Mesothelial cell of epicardium (in vitro differentiated cells): Measurements from ENCODE around the gene ADPRH. TPM values are rescaled to one million over a fixed set of nuclear protein-coding genes. Genes with fewer than 3 reads are reported as not detected.

ENCODE experiments used
- DNase-seq, 2 experiments: peaks; one replicate each; pipeline ENCODE4 v3.0.0; 2021; ENCODE audit warnings: low spot score in 2 of 2; ENCODE audit not compliant: unreplicated experiment in 2 of 2
- H3K27ac Mint-ChIP-seq: 2 replicates; pipeline ENCODE4 v1.8.0; 2021; ENCODE audit warnings: mixed read lengths
- H3K27me3 Mint-ChIP-seq: 2 replicates; pipeline ENCODE4 v1.8.0; 2021; ENCODE audit warnings: low read depth, mixed read lengths
- H3K36me3 Mint-ChIP-seq: 2 replicates; pipeline ENCODE4 v1.8.0; 2021; ENCODE audit warnings: mixed read lengths
- H3K4me1 Mint-ChIP-seq: 2 replicates; pipeline ENCODE4 v1.8.0; 2021; ENCODE audit warnings: mixed read lengths
- H3K4me3 Mint-ChIP-seq: 2 replicates; pipeline ENCODE4 v1.8.0; 2021; ENCODE audit warnings: mild to moderate bottlenecking, moderate library complexity, mixed read lengths
- H3K9me3 Mint-ChIP-seq: 2 replicates; pipeline ENCODE4 v1.8.0; 2021; ENCODE audit warnings: mixed read lengths
- CTCF ChIP-seq: fragments of 200-600 bp; sonication (generic); IDR thresholded peaks from one replicate; pipeline ENCODE4 v1.5.0; 2021; ENCODE audit warnings: antibody characterized with exemption; ENCODE audit not compliant: unreplicated experiment
- total RNA-seq: library from RNA; stranded (reverse); gene quantifications from 3 replicates; pipeline ENCODE4 v1.2.1, GENCODE V29; 2021

Gene ADPRH
- total RNA-seq, 1 donor from 2014 or later: 1.9 TPM

DNA sequence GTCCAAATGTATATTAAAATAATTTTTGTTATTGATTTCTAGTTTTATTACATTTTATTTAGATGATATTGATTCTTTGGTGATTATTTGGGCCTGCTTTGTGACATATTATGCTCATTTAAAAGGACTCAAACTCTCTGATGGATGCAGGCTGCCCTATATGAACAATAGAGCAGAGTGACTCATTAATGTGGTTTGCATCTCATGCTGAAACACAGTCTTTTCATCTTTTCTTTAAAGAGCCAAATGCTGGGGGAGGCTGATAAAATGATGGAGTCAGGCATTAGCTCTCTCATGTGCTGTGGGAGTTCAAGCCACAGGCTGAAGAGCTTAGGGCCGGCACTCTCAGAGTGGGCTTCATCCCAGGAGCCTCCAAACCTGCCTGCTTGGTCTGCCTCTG is 25.6 kb downstream of the ADPRH start:
- H3K9me3 Mint-ChIP-seq: no peaks in the 10 kb centered on the region
- DNase-seq: no peak
- no peaks in the 10 kb centered on the region for H3K27me3 Mint-ChIP-seq
- H3K4me1 Mint-ChIP-seq: peaks cover 18% of the 10 kb centered on the region
- no peak overlapping the region for H3K4me3 Mint-ChIP-seq
- no peak overlapping the region for H3K27ac Mint-ChIP-seq
- TF ChIP-seq CTCF: no peak
- no peaks in the 10 kb centered on the region for H3K36me3 Mint-ChIP-seq

DNA sequence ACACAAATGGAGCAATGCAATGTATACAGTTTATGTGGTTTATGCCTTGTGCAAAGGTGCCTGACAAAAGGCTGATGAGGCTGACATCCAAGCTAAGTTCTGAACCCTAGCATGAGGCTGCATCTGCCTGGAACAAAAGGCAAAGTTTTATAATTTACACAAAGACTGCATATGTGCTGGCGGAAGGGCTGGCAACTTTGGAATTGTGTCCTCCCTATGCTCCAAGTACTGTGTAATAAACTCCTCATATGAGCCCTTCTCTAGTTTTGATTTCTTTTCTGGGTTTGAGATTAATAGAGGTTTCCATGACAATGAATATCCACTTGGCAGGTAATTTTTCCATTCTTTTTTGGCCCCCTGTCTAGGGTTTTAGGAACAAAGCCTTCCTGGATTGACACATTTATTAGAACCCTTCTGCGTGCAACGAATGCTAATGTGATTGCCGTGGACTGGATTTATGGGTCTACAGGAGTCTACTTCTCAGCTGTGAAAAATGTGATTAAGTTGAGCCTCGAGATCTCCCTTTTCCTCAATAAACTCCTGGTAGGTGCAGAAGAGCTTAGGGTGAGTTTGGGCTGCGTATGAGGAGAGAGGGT is 29.2 kb downstream of the ADPRH start:
- no peak for DNase-seq
- Mint-ChIP-seq H3K9me3 (peaks cover 4% of the 10 kb centered on the region), H3K36me3 (no peaks in the 10 kb centered on the region), H3K27ac (no peak overlapping the region), H3K4me1 (peaks cover 4% of the 10 kb centered on the region), H3K4me3 (no peak overlapping the region), H3K27me3 (no peaks in the 10 kb centered on the region)
- no peak for TF ChIP-seq CTCF

GRCh38 chr3:119609301-119609700 is 30.0 kb downstream of the ADPRH start:
- no peak for DNase-seq
- no peak for TF ChIP-seq CTCF
- Mint-ChIP-seq H3K27me3 (no peaks in the 10 kb centered on the region), H3K4me1 (peaks cover 4% of the 10 kb centered on the region), H3K9me3 (peaks cover 4% of the 10 kb centered on the region), H3K36me3 (no peaks in the 10 kb centered on the region), H3K27ac (no peak overlapping the region), H3K4me3 (no peak overlapping the region)

- DNase-seq: no peak
- no peak for TF ChIP-seq CTCF
- Mint-ChIP-seq H3K9me3 (peaks cover 4% of the 10 kb centered on the region), H3K27me3 (no peaks in the 10 kb centered on the region), H3K4me3 (no peak overlapping the region), H3K27ac (no peak overlapping the region), H3K36me3 (no peaks in the 10 kb centered on the region), H3K4me1 (peaks cover 4% of the 10 kb centered on the region)
Observed at GRCh38 chr3:119611664-119612063, 32.4 kb downstream of the ADPRH start.

DNA sequence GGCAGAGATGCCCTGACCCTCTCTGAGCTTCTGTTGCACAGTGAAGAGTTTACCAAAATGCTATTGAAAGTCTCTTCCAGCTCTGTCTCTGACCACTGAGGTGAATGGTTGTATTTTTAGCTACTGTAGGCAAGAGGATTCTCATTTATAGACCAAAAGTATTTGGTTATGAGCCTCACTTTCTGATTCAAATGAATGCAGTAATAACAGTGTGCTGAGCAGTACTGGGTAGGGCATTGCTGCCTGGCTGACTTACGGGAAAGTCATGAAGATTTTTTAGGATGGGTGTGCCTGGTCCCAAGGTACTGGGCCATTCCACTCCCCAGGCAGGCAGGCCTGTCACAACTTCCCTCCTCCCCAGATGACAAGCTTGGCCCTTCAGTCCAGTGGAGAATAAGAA is 33.9 kb downstream of the ADPRH start:
- DNase-seq: no peak
- Mint-ChIP-seq H3K27me3 (no peaks in the 10 kb centered on the region), H3K9me3 (peaks cover 4% of the 10 kb centered on the region), H3K4me1 (peaks cover 4% of the 10 kb centered on the region), H3K27ac (no peak overlapping the region), H3K4me3 (no peak overlapping the region), H3K36me3 (no peaks in the 10 kb centered on the region)
- TF ChIP-seq CTCF: no peak

GRCh38 chr3:119613872-119614271 is 34.6 kb downstream of the ADPRH start:
- no peak for TF ChIP-seq CTCF
- no peak overlapping the region for H3K27ac Mint-ChIP-seq
- no peak for DNase-seq
- H3K27me3 Mint-ChIP-seq: no peaks in the 10 kb centered on the region
- no peak overlapping the region for H3K4me3 Mint-ChIP-seq
- H3K4me1 Mint-ChIP-seq: peaks cover 4% of the 10 kb centered on the region
- peaks cover 4% of the 10 kb centered on the region for H3K9me3 Mint-ChIP-seq
- H3K36me3 Mint-ChIP-seq: no peaks in the 10 kb centered on the region
